Subcutaneous adipose tissue (tissue), 4 donors: ENCODE data around the gene PADI2. TPM values are rescaled to one million over a fixed set of nuclear protein-coding genes. Genes with fewer than 3 reads are reported as not detected.

Experiments
- total RNA-seq, 4 donors: library from RNA; depleted of rRNA; stranded (reverse); fragments of >200 nt; gene quantifications; one replicate each; pipeline ENCODE4 v1.1.0, GENCODE V29; 2016
- TF ChIP-seq, protein P1 (sequence below): fragments of 450-650 bp; IDR thresholded peaks from one replicate; pipeline ENCODE4 v1.5.1; 2016; ENCODE audit warnings: low read depth, mild to moderate bottlenecking, control low read depth, antibody characterized with exemption, moderate library complexity

Gene PADI2
- total RNA-seq, 4 donors from 2014 or later, result 0.19 to 2.9 (median 0.60) TPM

- TF ChIP-seq, protein P1, sequence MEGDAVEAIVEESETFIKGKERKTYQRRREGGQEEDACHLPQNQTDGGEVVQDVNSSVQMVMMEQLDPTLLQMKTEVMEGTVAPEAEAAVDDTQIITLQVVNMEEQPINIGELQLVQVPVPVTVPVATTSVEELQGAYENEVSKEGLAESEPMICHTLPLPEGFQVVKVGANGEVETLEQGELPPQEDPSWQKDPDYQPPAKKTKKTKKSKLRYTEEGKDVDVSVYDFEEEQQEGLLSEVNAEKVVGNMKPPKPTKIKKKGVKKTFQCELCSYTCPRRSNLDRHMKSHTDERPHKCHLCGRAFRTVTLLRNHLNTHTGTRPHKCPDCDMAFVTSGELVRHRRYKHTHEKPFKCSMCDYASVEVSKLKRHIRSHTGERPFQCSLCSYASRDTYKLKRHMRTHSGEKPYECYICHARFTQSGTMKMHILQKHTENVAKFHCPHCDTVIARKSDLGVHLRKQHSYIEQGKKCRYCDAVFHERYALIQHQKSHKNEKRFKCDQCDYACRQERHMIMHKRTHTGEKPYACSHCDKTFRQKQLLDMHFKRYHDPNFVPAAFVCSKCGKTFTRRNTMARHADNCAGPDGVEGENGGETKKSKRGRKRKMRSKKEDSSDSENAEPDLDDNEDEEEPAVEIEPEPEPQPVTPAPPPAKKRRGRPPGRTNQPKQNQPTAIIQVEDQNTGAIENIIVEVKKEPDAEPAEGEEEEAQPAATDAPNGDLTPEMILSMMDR, result no peak
Measured at GRCh38 chr1:17163371-17163770, 44.1 kb upstream of the PADI2 start.

DNA sequence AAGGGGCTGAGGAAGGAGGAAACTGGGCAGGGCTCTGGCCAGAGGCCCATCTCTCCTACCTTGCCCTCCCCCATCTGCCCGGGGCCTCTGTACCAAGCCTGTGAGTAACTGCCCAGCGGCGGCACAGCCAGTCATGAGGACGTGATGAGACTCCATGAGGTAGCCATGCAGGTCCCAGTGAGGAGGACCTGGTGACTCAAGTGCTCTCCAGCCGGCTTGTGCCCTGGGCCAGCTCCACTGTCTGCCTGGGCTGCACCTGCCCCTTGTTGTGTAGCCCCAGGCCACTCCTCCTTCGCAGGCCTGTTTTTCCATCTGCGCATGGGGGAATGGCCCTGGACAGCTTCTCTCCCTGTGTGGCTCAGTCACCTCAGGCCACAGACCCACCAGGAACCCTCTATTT, 43.7 kb upstream of the PADI2 start:
- TF ChIP-seq, protein P1, result no peak

- TF ChIP-seq, protein P1, result no peak
Measured at GRCh38 chr1:17161926-17162800, 42.9 kb upstream of the PADI2 start.

DNA sequence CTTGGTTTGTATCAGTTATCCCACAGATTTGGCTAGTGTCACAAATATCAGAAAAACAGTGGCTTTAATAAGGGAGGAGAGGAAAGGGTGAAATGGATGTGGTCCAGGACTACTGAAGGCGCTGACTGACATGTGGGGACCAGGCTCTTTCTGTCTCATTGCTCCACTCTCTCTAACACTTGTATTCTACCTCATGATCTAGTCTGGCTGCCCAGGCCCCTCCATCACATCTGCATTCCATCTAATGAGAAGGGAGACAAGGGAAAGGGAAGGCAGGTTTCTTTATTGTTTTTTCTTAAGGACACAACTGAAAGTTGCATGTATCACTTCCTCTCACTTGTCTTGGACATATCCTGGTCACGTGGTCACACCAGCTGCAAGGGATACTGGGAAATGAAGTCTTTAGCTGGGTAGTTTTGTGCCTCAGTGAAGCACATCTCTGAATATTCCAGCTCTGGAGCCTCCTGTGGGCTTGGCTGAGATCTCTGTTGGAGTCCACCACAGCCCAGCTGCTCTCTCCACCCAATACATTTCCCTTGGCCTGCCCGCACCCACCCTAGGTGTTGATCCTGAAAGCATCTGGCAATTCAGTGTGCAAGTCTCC, 42.0 kb upstream of the PADI2 start:
- TF ChIP-seq, protein P1, result no peak

GRCh38 chr1:17158961-17159360, 39.7 kb upstream of the PADI2 start:
- TF ChIP-seq, protein P1, result no peak

DNA sequence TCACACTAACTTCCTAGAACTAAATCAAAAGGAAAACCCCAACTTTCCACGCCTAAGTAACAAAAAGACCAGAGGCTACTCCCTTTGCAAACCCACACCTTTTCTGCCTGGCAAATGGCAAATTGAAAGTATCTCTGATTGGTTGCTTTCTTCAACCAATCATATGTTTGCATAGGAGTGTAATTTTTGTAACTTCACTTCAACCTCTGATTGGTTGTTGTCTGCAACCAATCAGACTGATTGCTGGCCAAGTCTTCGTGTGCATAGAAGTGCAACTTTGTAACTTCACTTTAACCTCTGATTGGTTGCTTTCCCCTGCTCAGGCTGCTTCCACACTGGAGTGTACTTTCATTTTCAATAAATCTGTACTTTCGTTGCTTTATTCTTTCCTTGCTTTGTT, 36.9 kb upstream of the PADI2 start:
- TF ChIP-seq, protein P1, result no peak

GRCh38 chr1:17155257-17155920, 36.1 kb upstream of the PADI2 start:
- TF ChIP-seq, protein P1, result no peak
